Gastroesophageal sphincter (tissue), 4 donors: ENCODE measurements around the gene CDH3. TPM values are rescaled to one million over a fixed set of nuclear protein-coding genes. Genes with fewer than 3 reads are reported as not detected.

ENCODE experiments used
- ATAC-seq: fragments of 150-250 bp; one replicate; pipeline ENCODE4 v1.9.1; 2016; ENCODE audit warnings: mild to moderate bottlenecking, moderate library complexity
- H3K27ac ChIP-seq, 4 donors: fragments of 200-600 bp; sonication (generic) in 3 of 4; 1 replicate in 3 of 4; 2 replicates in 1 of 4; pipeline ENCODE4 v1.5.1; 2016 to 2019
- H3K27me3 ChIP-seq: fragments of 200-600 bp; sonication (generic); one replicate; pipeline ENCODE4 v1.5.1; 2019
- H3K36me3 ChIP-seq, 2 donors: fragments of 200-600 bp; sonication (generic); one replicate each; pipeline ENCODE4 v1.5.1; 2019; ENCODE audit warnings: control low read depth in 1 of 2
- H3K4me1 ChIP-seq, 3 donors: fragments of 200-600 bp; sonication (generic); 1 replicate in 2 of 3; 2 replicates in 1 of 3; pipeline ENCODE4 v1.5.1; 2016 to 2019; ENCODE audit warnings: control low read depth in 2 of 3
- H3K4me3 ChIP-seq, 2 donors: fragments of 200-600 bp; sonication (generic); one replicate each; pipeline ENCODE4 v1.5.1; 2019; ENCODE audit warnings: mild to moderate bottlenecking in 1 of 2, moderate library complexity in 1 of 2
- H3K9me3 ChIP-seq, 3 donors: fragments of 200-600 bp; sonication (generic); one replicate each; pipeline ENCODE4 v1.5.1; 2017 to 2019; ENCODE audit warnings: control low read depth in 2 of 3
- EP300 ChIP-seq: sonication (generic); formaldehyde crosslinking; IDR thresholded peaks from one replicate; pipeline ENCODE4 v1.6.1; 2017; ENCODE audit warnings: antibody characterized with exemption, mild to moderate bottlenecking
- POLR2A ChIP-seq, 2 donors: fragments of 450-650 bp; IDR thresholded peaks; one replicate each; pipeline ENCODE4 v1.6.1; 2017; ENCODE audit warnings: antibody characterized with exemption in 2 of 2, mild to moderate bottlenecking in 2 of 2, moderate library complexity in 1 of 2
- POLR2AphosphoS5 ChIP-seq: sonication (generic); formaldehyde crosslinking; IDR thresholded peaks from one replicate; pipeline ENCODE4 v1.6.1; 2017; ENCODE audit warnings: antibody characterized with exemption
- WGBS, 2 donors: methylation state at CpG; one replicate each; pipeline ENCODE4 v1.1.5; 2018; ENCODE audit warnings: low coverage in 1 of 2; 5-methylcytosine and 5-hydroxymethylcytosine counted together
- total RNA-seq, 4 donors: library from RNA; depleted of rRNA; stranded (reverse); fragments of >200 nt; gene quantifications; one replicate each; pipeline ENCODE4 v1.1.0, GENCODE V29; 2016
- TF ChIP-seq, protein P1 (sequence below), 4 experiments: fragments of 200-600 bp in 2 of 4; fragments of 450-650 bp in 2 of 4; sonication (generic) in 1 of 4; IDR thresholded peaks; one replicate each; pipeline ENCODE4 v1.5.1; 2017 to 2019; ENCODE audit warnings: antibody characterized with exemption in 4 of 4, mild to moderate bottlenecking in 2 of 4, moderate library complexity in 2 of 4

The CDH3 gene
- total RNA-seq, 4 donors from 2014 or later, result 0.12 to 10.3 (median 4.6) TPM

DNA sequence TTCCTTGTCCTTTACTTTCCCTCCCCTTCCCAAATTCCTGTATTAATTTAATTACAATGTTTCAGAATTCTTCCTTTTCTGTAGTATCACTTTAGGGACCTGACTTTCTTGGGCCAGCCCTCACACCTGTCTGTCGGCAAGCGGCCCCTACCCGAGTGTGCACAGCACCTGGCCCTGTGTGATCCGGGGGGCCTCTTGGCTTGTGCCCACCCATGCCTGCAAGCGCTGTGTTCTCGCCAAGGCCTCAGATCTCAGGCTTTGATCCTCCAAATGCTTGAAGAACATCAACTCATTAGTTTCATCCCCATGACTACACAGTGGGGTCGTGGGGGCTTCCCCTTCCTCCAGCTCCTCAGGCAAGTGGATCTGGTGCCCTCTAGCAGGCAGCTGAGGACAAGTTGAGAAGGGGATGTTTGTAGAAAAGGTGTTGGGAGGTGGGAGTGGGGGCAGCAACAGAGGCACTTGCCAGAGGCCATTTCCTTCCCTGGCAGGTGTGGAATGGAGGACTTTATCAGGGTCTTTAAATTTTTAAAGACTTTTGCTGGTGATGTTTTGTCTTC is 15.7 kb upstream of the CDH3 start:
- Histone ChIP-seq H3K36me3 (no peaks in the 10 kb centered on the region), H3K27me3 (peaks cover 5% of the 10 kb centered on the region), H3K27ac (no peak overlapping the region), H3K4me1 (no peaks in the 10 kb centered on the region), H3K4me3 (no peak overlapping the region), H3K9me3 (no peaks in the 10 kb centered on the region)
- ATAC-seq, result no peak
- no peak for TF ChIP-seq EP300
- TF ChIP-seq POLR2AphosphoS5, result no peak
- TF ChIP-seq, protein P1, sequence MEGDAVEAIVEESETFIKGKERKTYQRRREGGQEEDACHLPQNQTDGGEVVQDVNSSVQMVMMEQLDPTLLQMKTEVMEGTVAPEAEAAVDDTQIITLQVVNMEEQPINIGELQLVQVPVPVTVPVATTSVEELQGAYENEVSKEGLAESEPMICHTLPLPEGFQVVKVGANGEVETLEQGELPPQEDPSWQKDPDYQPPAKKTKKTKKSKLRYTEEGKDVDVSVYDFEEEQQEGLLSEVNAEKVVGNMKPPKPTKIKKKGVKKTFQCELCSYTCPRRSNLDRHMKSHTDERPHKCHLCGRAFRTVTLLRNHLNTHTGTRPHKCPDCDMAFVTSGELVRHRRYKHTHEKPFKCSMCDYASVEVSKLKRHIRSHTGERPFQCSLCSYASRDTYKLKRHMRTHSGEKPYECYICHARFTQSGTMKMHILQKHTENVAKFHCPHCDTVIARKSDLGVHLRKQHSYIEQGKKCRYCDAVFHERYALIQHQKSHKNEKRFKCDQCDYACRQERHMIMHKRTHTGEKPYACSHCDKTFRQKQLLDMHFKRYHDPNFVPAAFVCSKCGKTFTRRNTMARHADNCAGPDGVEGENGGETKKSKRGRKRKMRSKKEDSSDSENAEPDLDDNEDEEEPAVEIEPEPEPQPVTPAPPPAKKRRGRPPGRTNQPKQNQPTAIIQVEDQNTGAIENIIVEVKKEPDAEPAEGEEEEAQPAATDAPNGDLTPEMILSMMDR (IDR thresholded peaks at IDR 0.05), result no peak
- TF ChIP-seq POLR2A (IDR thresholded peaks at IDR 0.05), result no peak
- WGBS, 2 donors, result 47 to 80% methylated on average over 1 to 3 of the region's 7 CpGs

DNA sequence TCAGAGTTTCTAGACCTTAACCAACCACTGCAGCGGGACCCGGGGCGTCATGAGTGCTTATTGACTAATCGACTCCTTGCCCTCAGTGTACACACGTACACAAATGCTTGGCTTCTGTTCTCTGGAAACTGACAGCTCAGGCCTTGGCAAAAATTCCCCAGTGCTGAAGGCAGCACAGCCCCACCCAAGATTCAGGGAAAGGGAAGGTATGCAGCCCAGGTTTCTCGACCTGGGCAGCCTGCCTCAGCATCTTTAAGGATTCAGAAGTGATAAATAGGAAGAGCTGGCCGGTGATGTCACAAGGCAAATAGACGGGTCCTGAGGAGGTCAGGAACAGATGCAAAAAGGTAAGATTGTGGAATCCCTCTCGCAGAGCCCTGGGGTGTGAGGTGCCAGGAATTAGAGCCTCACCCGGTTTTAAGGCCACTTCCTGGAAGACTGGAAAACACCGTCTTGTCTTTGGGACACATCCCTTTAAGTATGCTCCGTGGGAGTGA is 9.0 kb upstream of the CDH3 start:
- Histone ChIP-seq H3K27ac (no peak overlapping the region), H3K36me3 (no peaks in the 10 kb centered on the region), H3K9me3 (no peaks in the 10 kb centered on the region), H3K4me1 (peaks cover 0 to 8% (median 0%) of the 10 kb centered on the region in 3 donors), H3K4me3 (no peak overlapping the region), H3K27me3 (no peaks in the 10 kb centered on the region)
- 41 to 44% methylated on average over 9 to 11 of the region's 12 CpGs for WGBS, 2 donors
- TF ChIP-seq EP300 (no peak), POLR2AphosphoS5 (peak; percentile 11), POLR2A (IDR thresholded peaks at IDR 0.05) (no peak)
- TF ChIP-seq, protein P1 (IDR thresholded peaks at IDR 0.05), result no peak
- ATAC-seq, result no peak

DNA sequence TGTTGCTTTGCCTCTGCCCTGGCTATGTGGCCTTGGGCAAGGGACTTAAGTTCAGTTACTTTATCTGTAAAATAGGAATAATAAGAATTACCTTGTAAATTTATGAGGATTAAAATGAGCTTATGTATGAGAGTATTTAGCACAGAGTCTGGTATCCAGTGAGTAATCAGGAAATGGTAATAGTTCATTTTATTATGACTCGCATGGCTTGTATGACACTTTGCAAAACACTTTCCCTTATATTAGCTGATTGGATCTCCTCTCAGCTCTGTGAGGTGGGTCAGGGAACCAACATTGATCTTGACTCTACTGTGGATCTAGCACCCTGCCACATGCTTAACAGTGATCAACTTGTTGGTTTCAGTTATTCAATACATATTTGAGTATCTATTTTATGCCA is 8.3 kb upstream of the CDH3 start:
- H3K27ac ChIP-seq, result no peak overlapping the region
- H3K4me3 ChIP-seq, result no peak overlapping the region
- H3K36me3 ChIP-seq, result no peaks in the 10 kb centered on the region
- TF ChIP-seq POLR2AphosphoS5 (peak; percentile 6), EP300 (no peak)
- no peak for ATAC-seq
- 6 to 60% methylated on average over 1 of the region's 1 CpG for WGBS, 2 donors
- H3K27me3 ChIP-seq, result peaks cover 7% of the 10 kb centered on the region
- no peaks in the 10 kb centered on the region for H3K9me3 ChIP-seq
- peaks cover 0 to 8% (median 0%) of the 10 kb centered on the region in 3 donors for H3K4me1 ChIP-seq

DNA sequence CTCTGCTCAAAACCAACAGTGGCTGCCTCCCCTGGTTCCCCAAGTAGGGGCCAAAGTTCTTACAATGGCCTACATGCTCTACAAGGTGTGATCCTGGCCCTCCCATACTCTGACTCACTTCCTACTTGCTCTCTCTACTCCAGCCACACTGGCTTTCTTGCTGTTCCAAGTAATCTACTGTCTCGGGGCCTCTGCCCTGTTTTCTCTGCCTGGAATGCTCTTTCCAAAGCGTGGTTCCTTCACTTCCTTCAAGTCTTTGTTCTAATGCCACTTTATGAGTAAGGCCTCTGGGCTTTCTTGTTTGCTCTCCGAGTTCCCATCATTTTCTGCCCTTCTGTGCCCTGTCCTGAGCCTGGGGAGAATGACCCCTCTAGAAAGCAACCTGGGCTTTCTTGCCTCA is 4.1 kb upstream of the CDH3 start:
- H3K36me3 ChIP-seq, result no peaks in the 10 kb centered on the region
- H3K4me3 ChIP-seq, result no peak overlapping the region
- no peaks in the 10 kb centered on the region for H3K9me3 ChIP-seq
- peaks cover 48% of the 10 kb centered on the region for H3K27me3 ChIP-seq
- WGBS, 2 donors, result 59 to 84% methylated on average over 2 to 3 of the region's 3 CpGs
- no peak overlapping the region for H3K27ac ChIP-seq
- ATAC-seq, result no peak
- H3K4me1 ChIP-seq, result peaks cover 0 to 32% (median 12%) of the 10 kb centered on the region in 3 donors
- no peak for TF ChIP-seq EP300
- TF ChIP-seq POLR2AphosphoS5, result no peak
- TF ChIP-seq POLR2A (IDR thresholded peaks at IDR 0.05), result no peak
- TF ChIP-seq, protein P1 (IDR thresholded peaks at IDR 0.05), result no peak

GRCh38 chr16:68642047-68642435 is 3.1 kb upstream of the CDH3 start:
- Histone ChIP-seq H3K4me3 (no peak overlapping the region), H3K27ac (no peak overlapping the region), H3K9me3 (no peaks in the 10 kb centered on the region), H3K36me3 (no peaks in the 10 kb centered on the region), H3K27me3 (peaks cover 59% of the 10 kb centered on the region), H3K4me1 (peaks cover 0 to 29% (median 12%) of the 10 kb centered on the region in 3 donors)
- no peak for ATAC-seq
- TF ChIP-seq POLR2A (IDR thresholded peaks at IDR 0.05), result no peak
- no peak for TF ChIP-seq EP300
- no peak for TF ChIP-seq POLR2AphosphoS5
- TF ChIP-seq, protein P1 (IDR thresholded peaks at IDR 0.05), result no peak
- 61 to 68% methylated on average over 7 to 8 of the region's 10 CpGs for WGBS, 2 donors
